Thyroid gland (tissue), 4 donors: ENCODE results near the gene PKHD1. TPM values are rescaled to one million over a fixed set of nuclear protein-coding genes. Genes with fewer than 3 reads are reported as not detected.

Experiments
- DNase-seq, 2 donors: peaks; one replicate each; pipeline ENCODE4 v3.0.0-alpha.2; 2019
- H3K27ac ChIP-seq, 3 donors: fragments of 200-600 bp; sonication (generic); 1 replicate in 2 of 3; 2 replicates in 1 of 3; pipeline ENCODE4 v1.5.1; 2016 to 2019; ENCODE audit warnings: mild to moderate bottlenecking in 1 of 3, moderate library complexity in 1 of 3
- H3K27me3 ChIP-seq: fragments of 200-600 bp; sonication (generic); one replicate; pipeline ENCODE4 v1.5.1; 2019
- H3K36me3 ChIP-seq, 2 donors: fragments of 200-600 bp; sonication (generic); one replicate each; pipeline ENCODE4 v1.5.1; 2016 to 2019
- H3K4me1 ChIP-seq, 2 donors: fragments of 200-600 bp; sonication (generic); one replicate each; pipeline ENCODE4 v1.5.1; 2017 to 2019
- H3K4me3 ChIP-seq, 3 donors: fragments of 200-600 bp; sonication (generic); replicated peaks in 1 of 3; 1 replicate in 2 of 3; 2 replicates in 1 of 3; pipeline ENCODE4 v1.5.1; 2016; ENCODE audit warnings: mild to moderate bottlenecking in 1 of 3
- H3K9me3 ChIP-seq: fragments of 200-600 bp; sonication (generic); one replicate; pipeline ENCODE4 v1.5.1; 2017
- CTCF ChIP-seq, 6 experiments: fragments of 200-600 bp in 3 of 6; fragments of 450-650 bp in 3 of 6; sonication (generic) in 3 of 6; IDR thresholded peaks; one replicate each; pipeline ENCODE4 v1.5.1; 2016 to 2019; ENCODE audit warnings: antibody characterized with exemption in 6 of 6, mild to moderate bottlenecking in 2 of 6, inconsistent platforms in 1 of 6, moderate library complexity in 1 of 6
- POLR2A ChIP-seq, 2 donors: fragments of 450-650 bp; IDR thresholded peaks; one replicate each; pipeline ENCODE4 v1.6.1; 2017; ENCODE audit warnings: antibody characterized with exemption in 2 of 2, mild to moderate bottlenecking in 2 of 2, moderate library complexity in 1 of 2
- WGBS, 2 donors: methylation state at CpG; one replicate each; pipeline ENCODE4 v1.1.5; 2017; 5-methylcytosine and 5-hydroxymethylcytosine counted together
- intact Hi-C: fragments of 100-400 bp; cut with DNase I; formaldehyde crosslinking; loops from one replicate; pipeline ENCODE4 v1.15.1; 2023
- total RNA-seq, 4 donors: library from RNA; depleted of rRNA; stranded (reverse); fragments of >200 nt; gene quantifications; one replicate each; pipeline ENCODE4 v1.2.3, GENCODE V29; 2016

Gene PKHD1
- total RNA-seq, 4 donors from 2014 or later: under 0.01 to 0.11 (median 0.07) TPM

GRCh38 chr6:52134011-52134410, 46.6 kb upstream of the PKHD1 start:
- Histone ChIP-seq H3K4me1 (peaks cover 0 to under 1% of the 10 kb centered on the region in 2 donors), H3K9me3 (no peaks in the 10 kb centered on the region), H3K27ac (no peak overlapping the region), H3K27me3 (no peaks in the 10 kb centered on the region), H3K36me3 (no peaks in the 10 kb centered on the region), H3K4me3 (no peak overlapping the region)
- WGBS, 2 donors: 88 to 91% methylated on average over 3 of the region's 3 CpGs
- intact Hi-C loops: no loop called here
- TF ChIP-seq POLR2A (IDR thresholded peaks at IDR 0.05) (no peak), CTCF (IDR thresholded peaks at IDR 0.05) (no peak)
- no peak for DNase-seq

- intact Hi-C loops: no loop called here
- H3K36me3 ChIP-seq: no peaks in the 10 kb centered on the region
- no peaks in the 10 kb centered on the region for H3K4me1 ChIP-seq
- TF ChIP-seq CTCF (IDR thresholded peaks at IDR 0.05) (no peak), POLR2A (IDR thresholded peaks at IDR 0.05) (no peak)
- no peak for DNase-seq
- H3K9me3 ChIP-seq: no peaks in the 10 kb centered on the region
- WGBS, 2 donors: 90 to 91% methylated on average over 2 of the region's 2 CpGs
- no peaks in the 10 kb centered on the region for H3K27me3 ChIP-seq
- H3K4me3 ChIP-seq: no peak overlapping the region
- no peak overlapping the region for H3K27ac ChIP-seq
Observed at GRCh38 chr6:52133324-52133723, 45.9 kb upstream of the PKHD1 start.

GRCh38 chr6:52132292-52132691, 44.9 kb upstream of the PKHD1 start:
- DNase-seq: no peak
- Histone ChIP-seq H3K9me3 (no peaks in the 10 kb centered on the region), H3K27me3 (no peaks in the 10 kb centered on the region), H3K27ac (no peak overlapping the region), H3K36me3 (no peaks in the 10 kb centered on the region), H3K4me3 (no peak overlapping the region), H3K4me1 (no peaks in the 10 kb centered on the region)
- WGBS, 2 donors: 74 to 75% methylated on average over 2 of the region's 2 CpGs
- intact Hi-C loops: no loop called here
- TF ChIP-seq POLR2A (IDR thresholded peaks at IDR 0.05) (no peak), CTCF (IDR thresholded peaks at IDR 0.05) (no peak)

GRCh38 chr6:52130440-52130839, 43.0 kb upstream of the PKHD1 start:
- Histone ChIP-seq H3K4me3 (no peak overlapping the region), H3K27me3 (no peaks in the 10 kb centered on the region), H3K9me3 (no peaks in the 10 kb centered on the region), H3K36me3 (no peaks in the 10 kb centered on the region), H3K27ac (no peak overlapping the region), H3K4me1 (no peaks in the 10 kb centered on the region)
- TF ChIP-seq CTCF (IDR thresholded peaks at IDR 0.05): no peak
- no peak for TF ChIP-seq POLR2A (IDR thresholded peaks at IDR 0.05)
- intact Hi-C loops: no loop called here
- DNase-seq: no peak
- WGBS, 2 donors: 50 to 53% methylated on average over 1 of the region's 1 CpG

GRCh38 chr6:52127957-52128356, 40.5 kb upstream of the PKHD1 start:
- H3K27ac ChIP-seq: no peak overlapping the region
- no peak for DNase-seq
- TF ChIP-seq POLR2A (IDR thresholded peaks at IDR 0.05) (no peak), CTCF (IDR thresholded peaks at IDR 0.05) (no peak)
- H3K4me1 ChIP-seq: no peaks in the 10 kb centered on the region
- intact Hi-C loops: no loop called here
- H3K27me3 ChIP-seq: no peaks in the 10 kb centered on the region
- no peaks in the 10 kb centered on the region for H3K36me3 ChIP-seq
- H3K9me3 ChIP-seq: no peaks in the 10 kb centered on the region
- WGBS, 2 donors: 70 to 77% methylated on average over 4 of the region's 4 CpGs
- H3K4me3 ChIP-seq: no peak overlapping the region
